Adrenal gland (tissue), 5 donors: ENCODE data around the gene RAB18.

Experiments
- POLR2A ChIP-seq, 2 donors: fragments of 450-650 bp; IDR thresholded peaks; one replicate each; pipeline ENCODE4 v1.6.1; 2017; ENCODE audit warnings: antibody characterized with exemption in 2 of 2, mild to moderate bottlenecking in 2 of 2, moderate library complexity in 1 of 2
- TF ChIP-seq, protein P1 (sequence below), 6 experiments: fragments of 450-650 bp in 4 of 6; fragments of 200-600 bp in 2 of 6; sonication (generic) in 1 of 6; IDR thresholded peaks; 1 replicate in 5 of 6; 2 replicates in 1 of 6; pipeline versions ENCODE4 v1.5.1 to v1.8.0; 2016 to 2021; ENCODE audit warnings: antibody characterized with exemption in 6 of 6, mild to moderate bottlenecking in 2 of 6, moderate library complexity in 1 of 6
- donor health status: DM: no; HTN: no; CAD: no.

DNA sequence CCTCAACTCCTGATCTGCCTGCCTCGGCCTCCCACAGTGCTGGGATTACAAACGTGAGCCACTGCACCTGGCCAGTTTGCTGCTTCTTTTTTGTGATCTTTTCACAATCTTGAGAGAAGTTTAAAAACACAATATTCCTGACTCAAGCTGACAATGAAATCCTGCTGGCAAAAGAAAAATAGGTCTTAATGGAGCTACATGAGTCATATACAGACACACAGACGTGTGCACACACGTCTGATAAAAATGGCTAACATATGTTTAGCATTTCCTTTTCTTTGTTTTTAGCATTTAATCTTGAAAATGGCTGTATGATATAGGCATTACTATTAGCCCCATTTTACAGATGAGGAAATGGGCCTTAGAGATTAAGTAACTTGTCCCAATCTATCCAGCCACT, 29.4 kb upstream of the RAB18 start:
- TF ChIP-seq, protein P1, sequence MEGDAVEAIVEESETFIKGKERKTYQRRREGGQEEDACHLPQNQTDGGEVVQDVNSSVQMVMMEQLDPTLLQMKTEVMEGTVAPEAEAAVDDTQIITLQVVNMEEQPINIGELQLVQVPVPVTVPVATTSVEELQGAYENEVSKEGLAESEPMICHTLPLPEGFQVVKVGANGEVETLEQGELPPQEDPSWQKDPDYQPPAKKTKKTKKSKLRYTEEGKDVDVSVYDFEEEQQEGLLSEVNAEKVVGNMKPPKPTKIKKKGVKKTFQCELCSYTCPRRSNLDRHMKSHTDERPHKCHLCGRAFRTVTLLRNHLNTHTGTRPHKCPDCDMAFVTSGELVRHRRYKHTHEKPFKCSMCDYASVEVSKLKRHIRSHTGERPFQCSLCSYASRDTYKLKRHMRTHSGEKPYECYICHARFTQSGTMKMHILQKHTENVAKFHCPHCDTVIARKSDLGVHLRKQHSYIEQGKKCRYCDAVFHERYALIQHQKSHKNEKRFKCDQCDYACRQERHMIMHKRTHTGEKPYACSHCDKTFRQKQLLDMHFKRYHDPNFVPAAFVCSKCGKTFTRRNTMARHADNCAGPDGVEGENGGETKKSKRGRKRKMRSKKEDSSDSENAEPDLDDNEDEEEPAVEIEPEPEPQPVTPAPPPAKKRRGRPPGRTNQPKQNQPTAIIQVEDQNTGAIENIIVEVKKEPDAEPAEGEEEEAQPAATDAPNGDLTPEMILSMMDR (IDR thresholded peaks at IDR 0.05) = no peak
- TF ChIP-seq POLR2A (IDR thresholded peaks at IDR 0.05) = no peak
